K562 (cell line): ENCODE data around the gene MACROD2. TPM values are rescaled to one million over a fixed set of nuclear protein-coding genes. Genes with fewer than 3 reads are reported as not detected.

ENCODE experiments used
- ATAC-seq: fragments of 200-7000 bp; cut with Tn5 transposase; 3 replicates; pipeline ENCODE4 v1.9.1; 2020; ENCODE audit warnings: moderate library complexity
- BruUV-seq: library from RNA; stranded (reverse); fragments of 400-500 nt; replicated peaks from 2 replicates; lab custom pipeline; 2021; lab: Mats Ljungman, UMichigan
- CTCF ChIA-PET: fragments of 300-600 bp; formaldehyde crosslinking; extraction: SDS; loops from one replicate; lab custom pipeline; 2021; ENCODE audit warnings: low intra/inter-chr PET ratio; lab: Yijun Ruan, JAX
- POLR2A ChIA-PET: fragments of 300-600, 350-650 bp; sonication (Branson Sonifier 250); formaldehyde crosslinking; extraction: SDS; loops from one replicate; lab custom pipeline; 2021; ENCODE audit warnings: antibody characterized with exemption, inconsistent platforms; lab: Yijun Ruan, JAX
- DNase-seq, 4 experiments: peaks; one replicate each; pipeline versions ENCODE4 v3.0.0 to v3.0.0-alpha.2; 2011 to 2018; ENCODE audit warnings: low spot score in 3 of 4, mixed read lengths in 3 of 4; ENCODE audit errors: extremely low read depth in 1 of 4
- FAIRE-seq: peaks from 2 replicates; lab custom pipeline; 2011; peaks lifted over from hg19 to GRCh38; lab: Jason Lieb, UNC
- H2AFZ ChIP-seq: 2 replicates; pipeline ENCODE4 v1.6.0; 2011; ENCODE audit warnings: low read depth, low read length, control low read depth, inconsistent platforms
- H3K27ac ChIP-seq: fragments of 200-600 bp; 3 replicates; pipeline ENCODE4 v1.8.0; 2011; ENCODE audit warnings: low read depth, mild to moderate bottlenecking, control low read depth, inconsistent platforms, low read length, moderate library complexity, mixed read lengths; ENCODE audit errors: extremely low read depth
- H3K27me3 ChIP-seq, 2 experiments: fragments of 300-600 bp in 1 of 2; 2 replicates in 1 of 2; 3 replicates in 1 of 2; pipeline versions ENCODE4 v1.6.0 to v1.8.0; 2011; ENCODE audit warnings: inconsistent platforms in 2 of 2, low read length in 2 of 2, mild to moderate bottlenecking in 1 of 2, mixed read lengths in 1 of 2, moderate library complexity in 1 of 2; ENCODE audit not compliant: control insufficient read depth in 2 of 2, insufficient read depth in 2 of 2
- H3K36me3 ChIP-seq: fragments of 300-600 bp; 3 replicates; pipeline ENCODE4 v1.8.0; 2011; ENCODE audit warnings: mild to moderate bottlenecking, low read length, inconsistent platforms; ENCODE audit not compliant: control insufficient read depth, insufficient read depth
- H3K4me1 ChIP-seq, 2 experiments: fragments of 200-600 bp in 1 of 2; replicated peaks in 1 of 2; 2 replicates in 1 of 2; 3 replicates in 1 of 2; pipeline versions ENCODE4 v1.5.1 to v1.8.0; 2011; ENCODE audit warnings: inconsistent platforms in 2 of 2, low read length in 2 of 2, mild to moderate bottlenecking in 1 of 2, mixed read lengths in 1 of 2, moderate library complexity in 1 of 2; ENCODE audit not compliant: control insufficient read depth in 2 of 2, insufficient read depth in 2 of 2
- H3K4me2 ChIP-seq: 2 replicates; pipeline ENCODE4 v1.6.1; 2011; ENCODE audit warnings: low read length, control low read depth, inconsistent platforms, mixed read lengths; ENCODE audit not compliant: insufficient read depth
- H3K4me3 ChIP-seq: fragments of 200-600 bp; sonication (generic), shearing (Covaris generic); 2 replicates; pipeline ENCODE4 v1.5.1; 2016; ENCODE audit warnings: control low read depth, inconsistent platforms
- H3K79me2 ChIP-seq: fragments of 200-600 bp; 3 replicates; pipeline ENCODE4 v1.8.0; 2011; ENCODE audit warnings: low read length, inconsistent platforms; ENCODE audit not compliant: control insufficient read depth, insufficient read depth
- H3K9ac ChIP-seq, 2 experiments: 2 replicates each; pipeline versions ENCODE4 v1.6.0 to v1.6.1; 2011; ENCODE audit warnings: low read depth in 2 of 2, low read length in 2 of 2, control low read depth in 1 of 2, inconsistent platforms in 1 of 2, mild to moderate bottlenecking in 1 of 2, mixed read lengths in 1 of 2; ENCODE audit not compliant: insufficient read depth in 1 of 2
- H3K9me1 ChIP-seq: one replicate; pipeline ENCODE4 v1.6.0; 2011; ENCODE audit warnings: inconsistent platforms, mild to moderate bottlenecking, low read length, moderate library complexity; ENCODE audit not compliant: control insufficient read depth, insufficient read depth
- H3K9me3 ChIP-seq: replicated peaks from 2 replicates; pipeline ENCODE4 v1.5.1; 2011; ENCODE audit warnings: low read depth, low read length, inconsistent platforms; ENCODE audit not compliant: control insufficient read depth, insufficient read depth
- H4K20me1 ChIP-seq: replicated peaks from 2 replicates; pipeline ENCODE4 v1.6.1; 2011; ENCODE audit warnings: low read length, inconsistent platforms, mixed read lengths; ENCODE audit not compliant: control insufficient read depth, insufficient read depth
- WGBS: fragments of 100-300 bp; shearing (Covaris generic); methylation state at CpG from one replicate; pipeline ENCODE4 v1.1.6; 2016; ENCODE audit warnings: low coverage, mixed read lengths; ENCODE audit not compliant: insufficient coverage; ENCODE audit errors: missing lambda C conversion rate; 5-methylcytosine and 5-hydroxymethylcytosine counted together
- in situ Hi-C: fragments of 300-500 bp; cut with MboI; formaldehyde crosslinking; loops from 4 replicates; pipeline ENCODE4 v1.15.0; 2018; ENCODE audit warnings: inconsistent platforms, mixed read lengths
- intact Hi-C: fragments of 100-400 bp; cut with micrococcal nuclease; formaldehyde crosslinking; loops from 2 replicates; pipeline ENCODE4 v1.14.2; 2022
- polyA plus RNA-seq, 8 experiments: library from polyadenylated mRNA; depleted of rRNA in 4 of 8; stranded (reverse) in 5 of 8; unstranded in 3 of 8; fragments of >200 nt; fragmentation: Nextera tagmentation in 2 of 8; fragmentation: Illumina TruSeq in 1 of 8; extraction: Ambion mirVana in 2 of 8; extraction: Trizol in 1 of 8; gene quantifications; 2 replicates each; pipeline versions ENCODE4 v1.2.1 to v1.2.3, GENCODE V29; 2011 to 2014; ENCODE audit warnings: inconsistent platforms in 1 of 8, missing spikeins in 1 of 8
- total RNA-seq, 7 experiments: library from RNA; depleted of rRNA in 6 of 7; stranded (reverse); fragments of >200 nt in 6 of 7; fragmentation: Illumina TruSeq in 2 of 7; extraction: Trizol in 2 of 7; gene quantifications; 2 replicates each; pipeline versions ENCODE4 v1.2.1 to v1.2.3, GENCODE V29; 2011 to 2021; ENCODE audit warnings: low replicate concordance in 1 of 7
- TF ChIP-seq, protein P1 (sequence below): sonication (generic); formaldehyde crosslinking; IDR thresholded peaks from 2 replicates; pipeline ENCODE4 v1.8.0; 2023; ENCODE audit warnings: missing genetic modification reagents, mild to moderate bottlenecking, borderline replicate concordance

MACROD2 gene
- total and polyA plus RNA-seq, 9 of the 15 experiments (the other 6 are each of a cell fraction or from before 2014, with no cell fraction given) = not detected

DNA sequence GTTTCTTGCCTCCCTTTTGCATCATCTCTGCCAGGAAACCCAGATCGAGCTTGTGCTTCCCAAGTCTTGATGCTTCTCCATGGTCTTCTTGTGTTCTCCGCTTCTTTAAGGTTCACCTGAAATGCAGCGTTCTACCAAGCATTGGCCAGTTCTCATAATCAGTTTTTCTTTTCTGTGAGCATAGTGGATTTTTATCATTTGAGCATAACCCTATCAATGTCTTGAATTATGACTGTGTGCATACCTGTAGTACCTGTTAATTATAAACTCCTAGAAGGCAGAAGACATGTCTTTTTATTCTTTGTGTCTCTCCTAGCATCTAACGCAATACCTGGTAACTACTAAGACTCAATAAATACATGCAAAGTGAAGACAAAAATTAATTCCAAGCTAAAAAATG, 1146.5 kb downstream of the MACROD2 start:
- Histone ChIP-seq H3K27ac (no peak overlapping the region), H3K79me2 (no peaks in the 10 kb centered on the region), H2AFZ (no peak overlapping the region), H3K27me3 (no peaks in the 10 kb centered on the region), H4K20me1 (no peaks in the 10 kb centered on the region), H3K9me1 (no peaks in the 10 kb centered on the region), H3K4me2 (no peak overlapping the region), H3K36me3 (no peaks in the 10 kb centered on the region), H3K9me3 (no peaks in the 10 kb centered on the region), H3K4me3 (no peak overlapping the region), H3K9ac (no peak overlapping the region), H3K4me1 (no peaks in the 10 kb centered on the region)
- no peak for DNase-seq
- ChIA-PET CTCF (no interaction called here), POLR2A (no interaction called here)
- WGBS = 0% methylated on average over 4 of the region's 4 CpGs
- intact Hi-C loops = no loop called here
- no TSS peak for BruUV-seq
- TF ChIP-seq, protein P1, sequence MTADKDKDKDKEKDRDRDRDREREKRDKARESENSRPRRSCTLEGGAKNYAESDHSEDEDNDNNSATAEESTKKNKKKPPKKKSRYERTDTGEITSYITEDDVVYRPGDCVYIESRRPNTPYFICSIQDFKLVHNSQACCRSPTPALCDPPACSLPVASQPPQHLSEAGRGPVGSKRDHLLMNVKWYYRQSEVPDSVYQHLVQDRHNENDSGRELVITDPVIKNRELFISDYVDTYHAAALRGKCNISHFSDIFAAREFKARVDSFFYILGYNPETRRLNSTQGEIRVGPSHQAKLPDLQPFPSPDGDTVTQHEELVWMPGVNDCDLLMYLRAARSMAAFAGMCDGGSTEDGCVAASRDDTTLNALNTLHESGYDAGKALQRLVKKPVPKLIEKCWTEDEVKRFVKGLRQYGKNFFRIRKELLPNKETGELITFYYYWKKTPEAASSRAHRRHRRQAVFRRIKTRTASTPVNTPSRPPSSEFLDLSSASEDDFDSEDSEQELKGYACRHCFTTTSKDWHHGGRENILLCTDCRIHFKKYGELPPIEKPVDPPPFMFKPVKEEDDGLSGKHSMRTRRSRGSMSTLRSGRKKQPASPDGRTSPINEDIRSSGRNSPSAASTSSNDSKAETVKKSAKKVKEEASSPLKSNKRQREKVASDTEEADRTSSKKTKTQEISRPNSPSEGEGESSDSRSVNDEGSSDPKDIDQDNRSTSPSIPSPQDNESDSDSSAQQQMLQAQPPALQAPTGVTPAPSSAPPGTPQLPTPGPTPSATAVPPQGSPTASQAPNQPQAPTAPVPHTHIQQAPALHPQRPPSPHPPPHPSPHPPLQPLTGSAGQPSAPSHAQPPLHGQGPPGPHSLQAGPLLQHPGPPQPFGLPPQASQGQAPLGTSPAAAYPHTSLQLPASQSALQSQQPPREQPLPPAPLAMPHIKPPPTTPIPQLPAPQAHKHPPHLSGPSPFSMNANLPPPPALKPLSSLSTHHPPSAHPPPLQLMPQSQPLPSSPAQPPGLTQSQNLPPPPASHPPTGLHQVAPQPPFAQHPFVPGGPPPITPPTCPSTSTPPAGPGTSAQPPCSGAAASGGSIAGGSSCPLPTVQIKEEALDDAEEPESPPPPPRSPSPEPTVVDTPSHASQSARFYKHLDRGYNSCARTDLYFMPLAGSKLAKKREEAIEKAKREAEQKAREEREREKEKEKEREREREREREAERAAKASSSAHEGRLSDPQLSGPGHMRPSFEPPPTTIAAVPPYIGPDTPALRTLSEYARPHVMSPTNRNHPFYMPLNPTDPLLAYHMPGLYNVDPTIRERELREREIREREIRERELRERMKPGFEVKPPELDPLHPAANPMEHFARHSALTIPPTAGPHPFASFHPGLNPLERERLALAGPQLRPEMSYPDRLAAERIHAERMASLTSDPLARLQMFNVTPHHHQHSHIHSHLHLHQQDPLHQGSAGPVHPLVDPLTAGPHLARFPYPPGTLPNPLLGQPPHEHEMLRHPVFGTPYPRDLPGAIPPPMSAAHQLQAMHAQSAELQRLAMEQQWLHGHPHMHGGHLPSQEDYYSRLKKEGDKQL (CRISPR knock-in tag) = no peak
- no peak for ATAC-seq
- no peak for FAIRE-seq
- in situ Hi-C loops = no loop called here
